SJSA1 (cell line): Measurements from ENCODE around the gene CD93. TPM values are rescaled to one million over a fixed set of nuclear protein-coding genes. Genes with fewer than 3 reads are reported as not detected.

Experiments
- DNase-seq, 2 experiments: peaks; one replicate each; pipeline ENCODE4 v3.0.0-alpha.2; 2015 to 2020; ENCODE audit warnings: low spot score in 2 of 2, low read depth in 1 of 2
- H3K27ac ChIP-seq: fragments of 250-450 bp; sonication (Bioruptor Pico); 2 replicates; pipeline ENCODE4 v1.5.1; 2020; ENCODE audit warnings: mild to moderate bottlenecking, moderate library complexity
- H3K27me3 ChIP-seq: fragments of 250-450 bp; sonication (Bioruptor Pico); replicated peaks from 2 replicates; pipeline ENCODE4 v1.5.1; 2020; ENCODE audit warnings: mild to moderate bottlenecking, moderate library complexity
- H3K36me3 ChIP-seq: fragments of 250-450 bp; sonication (Bioruptor Pico); 2 replicates; pipeline ENCODE4 v1.5.1; 2020; ENCODE audit warnings: mild to moderate bottlenecking
- H3K4me1 ChIP-seq: fragments of 250-450 bp; sonication (Bioruptor Pico); replicated peaks from 2 replicates; pipeline ENCODE4 v1.6.1; 2021; ENCODE audit warnings: mild to moderate bottlenecking
- H3K4me3 ChIP-seq: fragments of 250-450 bp; sonication (Bioruptor Pico); 2 replicates; pipeline ENCODE4 v1.5.1; 2020; ENCODE audit warnings: mild to moderate bottlenecking
- H3K9me3 ChIP-seq: fragments of 250-450 bp; sonication (Bioruptor Pico); replicated peaks from 2 replicates; pipeline ENCODE4 v1.5.1; 2020; ENCODE audit warnings: mild to moderate bottlenecking
- total RNA-seq: library from RNA; depleted of rRNA; stranded (reverse); fragments of >200 nt; shearing (Covaris generic); gene quantifications from 2 replicates; pipeline ENCODE4 v1.2.3, GENCODE V29; 2014

The CD93 gene
- total RNA-seq, 1 experiment from 2014 or later: not detected

GRCh38 chr20:23097636-23098580 is 11.8 kb upstream of the CD93 start:
- Histone ChIP-seq H3K27me3 (no peaks in the 10 kb centered on the region), H3K4me3 (no peak overlapping the region), H3K36me3 (no peaks in the 10 kb centered on the region), H3K4me1 (no peaks in the 10 kb centered on the region), H3K27ac (no peak overlapping the region), H3K9me3 (no peaks in the 10 kb centered on the region)
- DNase-seq: no peak

GRCh38 chr20:23096986-23097520 is 10.9 kb upstream of the CD93 start:
- peaks cover 4% of the 10 kb centered on the region; the same call in 1 of the 2 replicates for H3K4me1 ChIP-seq
- no peaks in the 10 kb centered on the region for H3K9me3 ChIP-seq
- no peaks in the 10 kb centered on the region for H3K27me3 ChIP-seq
- no peak overlapping the region for H3K4me3 ChIP-seq
- H3K36me3 ChIP-seq: no peaks in the 10 kb centered on the region
- DNase-seq: no peak
- H3K27ac ChIP-seq: no peak overlapping the region

GRCh38 chr20:23096097-23096496 is 10.0 kb upstream of the CD93 start:
- DNase-seq: no peak
- no peak overlapping the region for H3K27ac ChIP-seq
- H3K4me3 ChIP-seq: no peak overlapping the region
- no peaks in the 10 kb centered on the region for H3K9me3 ChIP-seq
- H3K36me3 ChIP-seq: no peaks in the 10 kb centered on the region
- peaks cover 7% of the 10 kb centered on the region; the same call in 1 of the 2 replicates for H3K4me1 ChIP-seq
- no peaks in the 10 kb centered on the region for H3K27me3 ChIP-seq

GRCh38 chr20:23095499-23095898 is 9.4 kb upstream of the CD93 start:
- Histone ChIP-seq H3K4me3 (no peak overlapping the region), H3K27ac (no peak overlapping the region), H3K27me3 (no peaks in the 10 kb centered on the region), H3K36me3 (no peaks in the 10 kb centered on the region), H3K9me3 (no peaks in the 10 kb centered on the region), H3K4me1 (peaks cover 7% of the 10 kb centered on the region; the same call in 1 of the 2 replicates)
- no peak for DNase-seq

- DNase-seq: no peak
- no peak overlapping the region for H3K4me3 ChIP-seq
- peaks cover 7% of the 10 kb centered on the region; the same call in 1 of the 2 replicates for H3K4me1 ChIP-seq
- no peaks in the 10 kb centered on the region for H3K9me3 ChIP-seq
- H3K36me3 ChIP-seq: no peaks in the 10 kb centered on the region
- H3K27me3 ChIP-seq: no peaks in the 10 kb centered on the region
- H3K27ac ChIP-seq: no peak overlapping the region
These were observed 8.8 kb upstream of the CD93 start for GRCh38 chr20:23094927-23095326.

- no peaks in the 10 kb centered on the region for H3K9me3 ChIP-seq
- H3K4me3 ChIP-seq: no peak overlapping the region
- H3K36me3 ChIP-seq: no peaks in the 10 kb centered on the region
- no peaks in the 10 kb centered on the region for H3K27me3 ChIP-seq
- no peak for DNase-seq
- peaks cover 7% of the 10 kb centered on the region; the same call in 1 of the 2 replicates for H3K4me1 ChIP-seq
- no peak overlapping the region for H3K27ac ChIP-seq
These were observed 8.2 kb upstream of the CD93 start for GRCh38 chr20:23094213-23094896.

GRCh38 chr20:23093613-23094012 is 7.5 kb upstream of the CD93 start:
- Histone ChIP-seq H3K27me3 (no peaks in the 10 kb centered on the region), H3K27ac (no peak overlapping the region), H3K36me3 (no peaks in the 10 kb centered on the region), H3K9me3 (no peaks in the 10 kb centered on the region), H3K4me3 (no peak overlapping the region), H3K4me1 (peaks cover 7% of the 10 kb centered on the region; the same call in 1 of the 2 replicates)
- DNase-seq: no peak

- no peak overlapping the region for H3K27ac ChIP-seq
- DNase-seq: peak in 1 of 2 experiments; percentile 10
- no peaks in the 10 kb centered on the region for H3K27me3 ChIP-seq
- no peaks in the 10 kb centered on the region for H3K36me3 ChIP-seq
- H3K4me1 ChIP-seq: peaks cover 7% of the 10 kb centered on the region; the same call in 1 of the 2 replicates
- H3K9me3 ChIP-seq: no peaks in the 10 kb centered on the region
- H3K4me3 ChIP-seq: no peak overlapping the region
These were observed 6.9 kb upstream of the CD93 start for GRCh38 chr20:23092861-23093495.

GRCh38 chr20:23092384-23092756 is 6.2 kb upstream of the CD93 start:
- no peak for DNase-seq
- H3K4me3 ChIP-seq: no peak overlapping the region

GRCh38 chr20:23091721-23092383 is 5.7 kb upstream of the CD93 start:
- H3K27me3 ChIP-seq: no peaks in the 10 kb centered on the region
- H3K27ac ChIP-seq: no peak overlapping the region
- peak in 1 of 2 experiments; percentile 7 for DNase-seq
- no peaks in the 10 kb centered on the region for H3K9me3 ChIP-seq
- no peak overlapping the region for H3K4me3 ChIP-seq
- peaks cover 7% of the 10 kb centered on the region; the same call in 1 of the 2 replicates for H3K4me1 ChIP-seq
- no peaks in the 10 kb centered on the region for H3K36me3 ChIP-seq

More at GRCh38 chr20:23092384-23092756, 6.2 kb upstream of the CD93 start:
- no peaks in the 10 kb centered on the region for H3K36me3 ChIP-seq
- no peaks in the 10 kb centered on the region for H3K27me3 ChIP-seq
- H3K4me1 ChIP-seq: peaks cover 7% of the 10 kb centered on the region; the same call in 1 of the 2 replicates
- no peak overlapping the region for H3K27ac ChIP-seq
- H3K9me3 ChIP-seq: no peaks in the 10 kb centered on the region

- Histone ChIP-seq H3K36me3 (no peaks in the 10 kb centered on the region), H3K4me3 (no peak overlapping the region), H3K9me3 (no peaks in the 10 kb centered on the region), H3K27ac (no peak overlapping the region), H3K4me1 (peaks cover 7% of the 10 kb centered on the region; the same call in 1 of the 2 replicates), H3K27me3 (no peaks in the 10 kb centered on the region)
- DNase-seq: no peak
These were observed 4.8 kb upstream of the CD93 start for GRCh38 chr20:23090878-23091277.

- Histone ChIP-seq H3K36me3 (no peaks in the 10 kb centered on the region), H3K4me3 (no peak overlapping the region), H3K9me3 (no peaks in the 10 kb centered on the region), H3K4me1 (peaks cover 7% of the 10 kb centered on the region; the same call in 1 of the 2 replicates), H3K27ac (no peak overlapping the region), H3K27me3 (no peaks in the 10 kb centered on the region)
- DNase-seq: no peak
These were observed 4.0 kb upstream of the CD93 start for GRCh38 chr20:23090147-23090546.

- H3K4me1 ChIP-seq: peaks cover 7% of the 10 kb centered on the region; the same call in 1 of the 2 replicates
- H3K9me3 ChIP-seq: no peaks in the 10 kb centered on the region
- no peaks in the 10 kb centered on the region for H3K36me3 ChIP-seq
- DNase-seq: no peak
- H3K27me3 ChIP-seq: no peaks in the 10 kb centered on the region
- H3K27ac ChIP-seq: no peak overlapping the region
- no peak overlapping the region for H3K4me3 ChIP-seq
These were observed 2.7 kb upstream of the CD93 start for GRCh38 chr20:23088866-23089265.
